GM12873 (cell line): ENCODE results near the gene COPS9.

Experiments used
- CTCF ChIP-seq: IDR thresholded peaks from 2 replicates; pipeline ENCODE4 v1.5.1; 2012; ENCODE audit warnings: low read depth, mild to moderate bottlenecking, moderate library complexity, low read length, control low read depth; ENCODE audit not compliant: insufficient read depth; ENCODE audit errors: missing control alignments

COPS9 gene

DNA sequence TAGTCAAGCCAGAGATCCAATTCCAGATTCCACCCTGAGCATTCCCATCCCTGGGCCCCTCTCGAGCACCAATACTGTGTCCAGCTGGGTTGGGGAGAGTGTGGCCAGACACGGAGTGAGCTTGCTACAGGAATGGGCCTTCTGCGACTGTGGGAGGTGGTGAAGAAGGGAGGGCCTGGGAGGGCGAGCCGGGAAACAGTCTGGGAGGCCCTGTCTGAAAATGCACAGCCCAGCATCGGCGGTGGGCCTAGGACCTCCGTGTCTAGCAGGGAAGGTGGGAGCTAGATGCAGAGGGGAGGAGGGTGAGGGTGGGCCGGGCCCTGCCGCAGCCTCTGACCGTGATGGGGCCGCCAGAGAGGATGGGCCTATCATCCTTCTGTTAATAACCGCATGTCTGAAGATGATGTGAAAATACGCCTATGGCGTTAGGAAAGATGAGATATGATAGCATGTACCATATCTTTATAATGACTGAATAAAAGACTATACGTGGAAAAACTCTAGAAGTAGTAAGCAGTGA is 6.2 kb upstream of the COPS9 start:
- no peak for TF ChIP-seq CTCF

DNA sequence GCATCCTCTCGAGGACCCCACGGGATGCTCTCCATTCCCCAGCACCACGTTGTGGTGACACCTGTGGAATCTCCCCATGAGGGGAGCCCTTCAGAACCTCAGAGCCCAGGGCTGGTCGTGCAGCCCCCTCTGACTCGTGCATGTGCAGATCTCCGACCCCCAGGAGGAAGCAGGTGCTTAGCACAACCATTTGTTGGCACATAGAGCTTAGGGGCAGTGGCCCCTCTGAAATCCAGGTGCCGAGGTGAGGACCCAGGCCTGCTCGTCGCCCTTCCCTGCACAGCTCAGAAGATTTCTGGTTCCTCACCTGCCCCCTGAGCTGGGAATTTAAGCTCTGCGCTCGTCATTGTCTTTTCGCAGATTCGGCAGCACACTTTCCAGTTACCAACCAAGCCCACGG is 5.6 kb upstream of the COPS9 start:
- no peak for TF ChIP-seq CTCF

- TF ChIP-seq CTCF, result no peak
Observed at GRCh38 chr2:240140920-240141319, 4.8 kb upstream of the COPS9 start.

DNA sequence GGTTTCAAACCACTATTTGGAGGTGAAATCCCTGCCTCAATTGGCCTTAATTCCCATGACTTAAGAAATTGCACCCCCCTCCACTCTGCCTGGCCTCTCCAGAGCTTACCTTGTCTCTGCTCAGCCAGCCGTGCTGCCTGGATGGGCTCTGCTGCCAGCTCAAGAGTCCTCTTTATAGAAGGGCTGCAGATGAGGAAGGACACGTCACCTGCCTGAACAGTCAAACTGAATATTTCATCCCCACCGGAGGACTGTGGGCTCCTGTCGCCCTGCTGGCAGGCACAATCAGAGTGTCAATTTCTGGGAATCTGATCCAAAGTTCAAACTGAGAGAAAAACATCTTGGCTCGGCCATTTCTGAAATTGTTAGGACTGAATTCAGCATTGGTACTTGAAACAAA is 4.4 kb upstream of the COPS9 start, which contains the start of gene OTOS:
Gene OTOS, minus strand, starts transcription at position 148 of the 400 bp plus-strand sequence. CDS start 332 bp downstream, outside the sequence.
- no peak for TF ChIP-seq CTCF

- TF ChIP-seq CTCF, result no peak
Observed at GRCh38 chr2:240139666-240140393, 3.7 kb upstream of the COPS9 start.

- TF ChIP-seq CTCF, result no peak
Observed at GRCh38 chr2:240139011-240139441, 2.9 kb upstream of the COPS9 start.

GRCh38 chr2:240138254-240138984 is 2.3 kb upstream of the COPS9 start:
- no peak for TF ChIP-seq CTCF
